C4-2B (cell line): ENCODE results near the gene RAB14.

ENCODE experiments used
- H3K27ac ChIP-seq: fragments of 450-650 bp; 2 replicates; pipeline ENCODE4 v1.5.1; 2017
- ZFX ChIP-seq: fragments of 450-650 bp; IDR thresholded peaks from 2 replicates; pipeline ENCODE4 v1.6.1; 2017
- TF ChIP-seq, protein P1 (sequence below): fragments of 450-650 bp; conservative IDR thresholded peaks from 2 replicates; pipeline ENCODE4 v1.5.1; 2017; ENCODE audit warnings: mild to moderate bottlenecking

RAB14 gene

DNA sequence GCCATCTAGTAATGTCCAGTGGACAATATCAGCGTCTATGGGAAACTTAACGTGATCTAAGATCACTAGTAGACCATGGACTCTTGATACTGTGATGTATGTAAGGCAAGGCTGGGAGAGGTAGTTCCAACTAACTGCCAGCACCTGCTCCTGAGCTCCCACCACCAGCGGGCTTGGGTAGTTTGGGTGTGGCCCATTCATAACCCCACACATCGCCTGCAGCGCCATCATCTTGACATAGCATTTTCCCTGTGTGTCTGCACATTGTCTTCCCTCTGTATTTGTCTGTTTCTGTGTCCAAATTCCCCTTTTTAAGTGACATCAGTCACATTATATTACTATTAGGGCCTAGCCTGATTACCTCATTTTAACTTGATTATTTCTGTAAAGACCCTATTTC, 38.2 kb upstream of the RAB14 start:
- H3K27ac ChIP-seq = no peak overlapping the region
- no peak for TF ChIP-seq ZFX
- TF ChIP-seq, protein P1, sequence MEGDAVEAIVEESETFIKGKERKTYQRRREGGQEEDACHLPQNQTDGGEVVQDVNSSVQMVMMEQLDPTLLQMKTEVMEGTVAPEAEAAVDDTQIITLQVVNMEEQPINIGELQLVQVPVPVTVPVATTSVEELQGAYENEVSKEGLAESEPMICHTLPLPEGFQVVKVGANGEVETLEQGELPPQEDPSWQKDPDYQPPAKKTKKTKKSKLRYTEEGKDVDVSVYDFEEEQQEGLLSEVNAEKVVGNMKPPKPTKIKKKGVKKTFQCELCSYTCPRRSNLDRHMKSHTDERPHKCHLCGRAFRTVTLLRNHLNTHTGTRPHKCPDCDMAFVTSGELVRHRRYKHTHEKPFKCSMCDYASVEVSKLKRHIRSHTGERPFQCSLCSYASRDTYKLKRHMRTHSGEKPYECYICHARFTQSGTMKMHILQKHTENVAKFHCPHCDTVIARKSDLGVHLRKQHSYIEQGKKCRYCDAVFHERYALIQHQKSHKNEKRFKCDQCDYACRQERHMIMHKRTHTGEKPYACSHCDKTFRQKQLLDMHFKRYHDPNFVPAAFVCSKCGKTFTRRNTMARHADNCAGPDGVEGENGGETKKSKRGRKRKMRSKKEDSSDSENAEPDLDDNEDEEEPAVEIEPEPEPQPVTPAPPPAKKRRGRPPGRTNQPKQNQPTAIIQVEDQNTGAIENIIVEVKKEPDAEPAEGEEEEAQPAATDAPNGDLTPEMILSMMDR = no peak

DNA sequence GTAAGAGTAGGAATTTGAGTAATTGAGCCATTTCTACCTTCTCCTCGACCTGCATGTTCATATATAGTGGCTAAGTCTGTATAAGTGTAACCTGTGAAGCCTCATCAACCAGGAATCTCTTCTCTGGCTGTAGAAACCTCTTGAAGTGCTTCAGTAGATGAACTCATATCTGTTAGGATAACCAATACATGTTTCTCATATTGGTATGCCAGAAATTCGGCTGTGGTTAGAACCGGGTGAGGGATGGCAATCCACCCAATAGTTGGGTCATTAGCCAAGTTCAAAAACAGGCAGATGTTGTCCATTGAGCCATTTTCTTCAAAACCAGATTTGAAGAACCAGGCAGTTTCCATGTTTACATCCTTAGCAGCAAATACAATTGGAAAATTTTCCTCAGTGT, 37.4 kb upstream of the RAB14 start:
- no peak overlapping the region for H3K27ac ChIP-seq
- no peak for TF ChIP-seq ZFX
- TF ChIP-seq, protein P1 = no peak

DNA sequence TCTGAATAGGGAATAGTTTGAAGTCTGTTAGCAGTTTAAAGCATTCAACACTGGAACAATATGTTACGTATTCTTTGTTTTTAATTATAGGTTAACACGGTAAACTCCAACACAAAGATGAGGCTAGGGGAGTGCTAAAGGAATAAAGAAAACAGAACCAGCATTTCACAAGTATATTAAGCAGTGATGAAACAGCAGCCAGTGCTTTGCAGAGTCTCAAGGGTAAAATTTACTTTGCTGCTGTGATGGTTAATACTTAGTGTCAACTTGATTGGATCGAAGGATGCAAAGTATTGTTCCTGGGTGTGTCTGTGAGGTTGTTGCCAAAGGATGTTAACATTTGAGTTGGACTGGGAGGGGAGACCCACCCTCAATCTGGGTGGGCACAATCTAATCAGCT, 36.2 kb upstream of the RAB14 start:
- TF ChIP-seq, protein P1 = no peak
- TF ChIP-seq ZFX = no peak
- H3K27ac ChIP-seq = no peak overlapping the region

DNA sequence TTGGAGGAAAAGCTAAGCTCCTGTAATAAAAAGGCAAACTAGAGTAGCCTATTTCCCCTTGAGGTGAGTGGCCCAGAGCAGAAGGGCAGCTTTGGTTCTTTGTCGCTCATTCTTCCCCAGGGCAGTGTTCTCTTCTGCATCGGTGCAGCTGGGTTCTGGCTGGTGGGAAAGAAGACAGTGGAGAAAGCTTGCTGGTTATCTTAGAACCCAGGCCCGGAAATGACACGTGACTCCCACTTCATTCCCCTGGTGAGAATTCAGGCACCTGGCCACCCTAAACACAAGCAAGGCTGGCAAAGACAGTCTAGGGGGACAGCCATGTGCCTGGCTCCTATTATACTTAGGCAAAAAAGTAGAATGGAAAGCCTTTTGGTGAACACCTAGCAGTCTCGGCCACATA, 33.8 kb upstream of the RAB14 start:
- TF ChIP-seq ZFX = no peak
- TF ChIP-seq, protein P1 = no peak
- H3K27ac ChIP-seq = no peak overlapping the region

DNA sequence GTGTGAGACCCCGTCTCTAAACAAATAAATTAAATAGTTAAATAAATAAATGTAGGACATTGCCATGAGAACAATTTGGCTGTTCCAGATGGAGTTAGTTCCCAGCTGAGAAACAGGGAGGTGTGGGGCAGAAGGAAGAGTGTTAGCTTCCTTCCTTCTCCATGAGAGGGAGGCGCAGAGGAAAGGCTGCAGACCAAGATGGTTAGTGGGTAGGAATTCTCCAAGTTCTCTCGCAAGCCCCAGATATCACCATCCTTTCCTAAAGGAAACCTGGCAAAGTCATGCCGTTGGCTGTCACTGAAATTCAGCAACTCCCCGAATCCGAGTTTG, 33.1 kb upstream of the RAB14 start:
- no peak overlapping the region; the same call in 1 of the 2 replicates for H3K27ac ChIP-seq
- TF ChIP-seq, protein P1 = no peak
- no peak for TF ChIP-seq ZFX

DNA sequence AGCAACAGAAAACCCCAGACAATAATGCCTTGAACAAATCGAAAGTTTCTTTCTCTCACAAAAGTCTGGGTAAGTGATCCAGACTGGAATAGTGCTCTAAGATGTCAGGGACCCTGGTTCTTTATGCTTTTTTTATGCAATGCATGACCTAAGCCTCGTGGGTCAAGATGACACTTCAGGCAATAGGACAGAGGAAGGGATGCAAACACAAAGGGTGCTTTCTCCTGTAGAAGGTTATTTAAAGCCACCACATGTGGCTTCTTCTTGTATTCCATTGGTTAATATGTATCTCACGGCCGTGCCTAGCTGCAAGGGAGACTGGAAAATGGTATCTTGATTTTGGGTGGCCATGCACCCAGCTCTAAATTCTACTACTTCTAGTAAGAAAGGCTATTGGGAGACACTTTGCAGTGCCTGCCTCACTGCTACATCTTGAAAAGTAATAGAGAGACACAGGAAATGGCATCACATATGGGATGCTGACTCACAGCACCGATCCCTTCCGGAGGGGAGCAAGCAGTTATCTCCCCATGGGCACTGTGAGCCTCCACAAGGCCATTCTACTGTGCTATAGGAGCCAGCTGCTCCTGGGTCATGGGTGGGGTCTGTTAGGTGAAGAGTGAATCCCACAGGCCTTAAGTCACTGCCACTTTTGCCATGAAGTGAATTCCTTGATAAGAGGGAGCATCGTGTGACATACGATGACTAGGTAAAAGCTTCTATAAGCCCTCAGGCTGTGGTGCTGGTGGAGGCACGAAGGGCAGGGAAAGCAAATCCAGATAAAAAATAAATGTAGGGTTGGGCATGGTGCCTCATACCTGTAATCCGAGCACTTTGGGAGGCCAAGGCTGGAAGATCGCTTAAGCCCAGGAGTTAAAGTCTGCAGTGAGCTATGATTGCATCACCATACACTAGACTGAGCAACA, 32.5 kb upstream of the RAB14 start:
- H3K27ac ChIP-seq = peak overlapping the region; percentile 26; the same call in 1 of the 2 replicates
- TF ChIP-seq ZFX = no peak
- TF ChIP-seq, protein P1 = no peak

DNA sequence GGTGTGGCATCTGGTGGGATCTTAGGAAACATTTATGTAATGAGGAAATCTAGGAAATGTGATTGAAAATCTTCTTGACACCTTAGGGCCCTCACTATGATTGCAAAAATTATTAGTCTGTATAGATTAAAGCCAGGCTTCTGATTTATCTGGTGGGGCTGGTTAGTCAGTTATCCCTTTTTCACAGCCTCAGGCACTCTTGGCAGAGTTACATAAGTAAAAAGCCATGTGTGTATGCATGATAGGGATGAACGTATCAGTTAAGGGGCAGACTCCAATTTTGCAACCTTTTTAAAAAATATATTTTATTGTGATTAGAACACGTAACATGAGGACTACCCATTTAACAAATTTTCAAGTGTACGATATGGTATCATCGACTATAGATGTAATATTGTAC, 30.6 kb upstream of the RAB14 start:
- no peak overlapping the region for H3K27ac ChIP-seq
- no peak for TF ChIP-seq ZFX
- TF ChIP-seq, protein P1 = no peak
